Embryonic facial prominence (tissue), 1 donor: ENCODE results near the gene DENND1A.

Experiments used
- DNase-seq: peaks from one replicate; pipeline ENCODE4 v3.0.0-alpha.2; 2016; ENCODE audit errors: extremely low spot score

Gene DENND1A

DNA sequence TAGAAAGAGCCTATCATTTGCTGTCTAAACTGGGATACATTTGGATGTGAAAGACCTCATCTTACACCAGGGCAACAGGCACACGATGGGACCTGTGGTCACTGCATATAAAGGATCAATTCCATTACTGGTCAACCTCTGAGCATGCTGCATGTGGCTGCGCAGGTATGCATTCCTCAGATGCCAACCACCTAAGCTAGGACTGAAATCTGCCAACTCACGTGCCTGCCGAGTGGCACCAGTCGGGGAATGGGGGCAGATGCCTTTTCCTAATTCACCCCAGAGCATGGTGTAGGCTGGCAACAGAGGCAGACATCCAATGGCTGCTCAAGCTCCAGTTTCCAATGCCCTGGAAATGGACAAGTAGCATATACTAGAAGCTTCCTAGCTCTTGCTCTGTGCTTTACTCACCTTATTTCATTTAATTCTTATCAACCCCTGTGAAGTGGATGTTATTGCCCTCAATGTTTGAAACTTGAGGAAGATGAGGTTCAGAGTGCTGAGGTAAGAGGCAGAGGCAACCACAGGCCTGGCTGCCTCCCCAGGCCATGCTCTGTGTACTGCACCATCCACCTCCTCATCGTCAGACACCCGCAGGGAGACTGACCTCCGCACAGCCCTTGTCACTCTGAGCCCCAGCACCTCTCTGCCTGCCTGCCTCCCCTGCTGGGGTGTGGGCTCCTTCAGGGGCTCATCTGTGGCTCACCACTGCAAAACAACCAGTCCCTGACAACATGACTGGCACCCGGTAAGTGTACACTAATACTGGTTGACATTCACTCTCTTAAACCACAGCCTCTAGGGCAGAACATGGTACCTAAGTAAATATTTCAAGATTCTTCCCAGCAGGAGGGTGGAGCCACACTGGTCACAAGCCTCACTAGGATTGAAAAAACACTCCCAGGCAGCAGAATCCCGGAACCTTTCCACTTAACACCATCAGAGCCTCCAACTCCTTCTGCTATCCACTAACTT lies 345.4 kb downstream of the DENND1A start:
- DNase-seq, result no peak

DNA sequence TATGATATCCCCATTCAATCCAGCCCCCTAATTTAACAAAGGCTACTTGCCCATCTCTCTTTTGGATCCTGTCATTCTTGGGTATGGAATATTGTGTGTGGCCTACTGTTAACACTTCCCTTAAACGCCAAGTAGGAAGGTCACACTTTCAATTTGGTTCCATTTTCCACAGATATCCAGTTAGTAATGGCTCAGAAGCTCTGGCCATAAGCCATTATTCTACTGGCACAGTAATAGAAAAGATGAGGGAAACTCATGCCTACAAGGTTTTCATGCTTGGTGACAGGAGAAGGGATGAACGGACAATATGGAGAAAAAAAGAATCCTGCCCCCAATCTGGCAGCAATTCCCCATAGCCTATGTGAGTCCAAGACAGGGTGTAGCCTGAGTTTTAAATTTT lies 346.3 kb downstream of the DENND1A start:
- DNase-seq, result no peak

DNA sequence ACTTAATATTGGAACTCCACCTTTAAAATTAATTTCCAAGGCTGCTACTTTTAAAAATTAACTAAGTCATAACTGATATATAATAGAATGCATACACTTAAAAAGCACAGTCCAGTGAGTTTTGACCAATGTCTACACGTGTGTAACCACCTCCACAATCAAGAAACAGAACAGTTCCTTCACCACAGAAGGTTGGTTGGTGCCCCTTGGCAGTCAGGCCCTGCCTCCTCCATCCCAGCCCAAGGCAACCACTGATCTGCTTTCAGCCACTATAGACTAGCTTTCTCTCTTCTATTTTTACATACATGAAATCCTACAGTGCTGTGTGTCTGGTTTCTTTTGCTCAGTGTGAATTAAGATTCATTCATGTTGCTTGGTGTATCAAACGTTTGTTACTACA lies 358.7 kb downstream of the DENND1A start:
- DNase-seq, result no peak

DNA sequence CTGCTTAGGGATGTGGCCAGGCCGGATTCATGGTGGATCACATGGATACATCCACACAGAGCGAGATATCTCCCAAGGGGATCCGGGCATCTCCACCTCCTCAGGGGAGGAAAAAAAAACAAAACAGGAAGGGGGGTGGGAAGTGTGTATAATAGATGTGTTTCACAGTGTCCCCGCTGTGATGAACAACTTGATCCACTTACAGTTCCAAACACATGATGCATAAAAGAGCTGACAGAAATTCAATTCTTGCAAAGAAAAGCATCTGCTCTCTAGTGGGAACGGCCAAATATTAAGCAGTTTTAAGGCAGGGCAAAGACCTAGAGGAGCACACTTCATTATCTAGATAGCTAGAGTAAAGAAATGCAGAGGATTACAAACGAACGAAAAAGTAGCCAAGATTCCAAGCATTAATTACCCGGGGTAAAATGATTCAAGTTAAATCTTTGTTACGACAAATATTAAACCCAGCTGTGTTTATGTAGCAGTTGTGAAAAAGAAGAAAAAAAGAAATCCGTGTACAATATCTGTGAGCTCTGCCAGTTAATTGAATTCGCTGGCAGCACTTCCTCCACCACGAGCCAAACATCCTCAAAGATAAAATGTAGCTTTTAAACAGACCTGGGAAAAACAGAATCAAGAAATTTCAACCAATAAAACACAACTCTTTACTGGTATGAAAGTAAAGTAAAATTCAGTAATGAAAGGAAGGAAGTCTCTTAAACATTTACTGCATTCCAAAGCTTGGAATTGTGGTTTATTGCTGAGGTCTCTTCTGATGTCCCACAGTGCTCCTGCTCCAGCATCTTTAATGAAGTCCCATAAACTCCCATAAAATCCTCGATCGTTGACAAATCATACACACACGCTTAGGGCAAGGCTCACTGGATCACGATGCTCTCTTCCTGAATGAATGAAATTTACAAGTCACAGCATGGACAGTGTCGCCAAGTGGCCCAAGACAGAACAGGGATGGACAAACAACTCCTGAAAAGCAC lies 360.9 kb downstream of the DENND1A start:
- peak; percentile 41 for DNase-seq

DNA sequence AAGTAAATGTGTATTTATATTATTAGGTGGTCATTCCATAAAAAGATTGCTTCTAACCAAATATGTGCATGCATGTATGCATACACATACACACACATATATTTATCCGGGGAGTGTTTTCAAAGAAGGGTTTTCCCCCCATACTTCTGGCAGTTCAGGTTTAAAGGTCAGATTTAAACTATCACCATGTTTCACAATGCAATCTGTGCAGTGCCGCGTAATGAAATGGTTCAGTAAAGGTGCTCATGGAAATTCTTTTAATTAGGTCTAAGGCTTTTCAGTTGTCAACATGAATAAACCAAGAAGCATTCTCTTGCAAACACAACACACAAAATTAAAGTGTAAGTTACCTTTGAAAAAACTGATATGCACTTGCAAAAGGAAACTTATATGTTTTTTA lies 362.9 kb downstream of the DENND1A start:
- DNase-seq, result no peak

DNA sequence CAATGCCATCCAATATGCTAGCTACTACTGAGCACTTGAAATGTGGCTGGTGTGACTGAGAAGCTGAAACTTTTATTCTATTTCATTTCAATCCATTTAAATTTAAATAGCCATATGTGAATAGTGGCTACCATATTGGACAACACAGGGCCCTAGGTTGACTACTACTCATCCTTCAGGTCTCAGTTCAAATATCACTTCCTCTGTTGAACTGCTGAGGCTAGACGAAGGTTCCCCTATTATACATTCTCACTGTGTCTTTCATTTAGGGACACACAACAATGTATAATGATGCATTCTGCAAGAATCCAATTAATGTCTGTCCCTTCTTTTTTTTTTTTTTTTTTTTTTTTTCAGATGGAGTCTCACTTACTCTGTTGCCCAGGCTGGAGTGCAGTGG lies 365.3 kb downstream of the DENND1A start:
- DNase-seq, result no peak

DNA sequence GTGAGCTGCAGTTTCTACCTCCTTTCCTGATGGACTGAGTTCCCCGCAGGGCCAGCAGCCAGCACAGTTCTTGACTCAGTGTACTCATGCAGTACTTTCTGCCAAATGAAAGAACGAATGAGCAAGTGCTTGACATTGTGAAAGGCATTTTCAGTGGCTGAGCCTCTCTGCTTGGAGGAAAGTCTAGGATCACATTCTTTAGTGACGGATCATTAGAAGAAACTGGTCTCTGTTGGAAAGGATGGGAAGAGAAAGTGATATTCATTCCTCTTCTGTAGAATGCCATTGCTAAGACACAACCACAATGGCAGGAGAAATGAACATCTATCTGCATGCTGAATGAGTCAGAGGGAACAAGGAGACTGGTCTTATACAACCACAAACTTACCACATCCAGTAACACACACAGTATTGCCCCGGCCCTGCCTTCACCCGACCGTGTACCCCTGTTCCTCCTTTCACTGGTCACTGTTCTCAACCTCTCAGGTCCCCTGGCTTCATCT lies 367.0 kb downstream of the DENND1A start:
- DNase-seq, result no peak

DNA sequence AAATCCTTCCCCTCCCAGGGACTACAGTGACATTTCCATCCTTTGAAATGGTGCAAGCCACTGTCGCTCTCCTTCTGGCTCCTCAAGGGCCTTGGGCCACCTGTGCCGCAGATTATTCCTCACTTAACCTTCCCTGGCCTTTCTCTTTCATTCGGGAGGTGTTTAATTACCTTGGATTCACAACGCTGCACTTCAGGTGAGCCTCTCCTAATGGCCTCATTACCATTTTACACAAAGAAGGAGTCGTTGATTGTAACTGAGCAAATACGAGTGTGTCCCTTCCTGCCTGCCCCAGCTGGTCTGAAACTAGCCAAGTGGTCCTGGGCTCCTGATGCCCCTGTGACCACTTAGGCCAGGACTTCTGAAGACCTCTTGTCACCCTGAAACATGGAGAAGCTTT lies 368.9 kb downstream of the DENND1A start:
- DNase-seq, result no peak

DNA sequence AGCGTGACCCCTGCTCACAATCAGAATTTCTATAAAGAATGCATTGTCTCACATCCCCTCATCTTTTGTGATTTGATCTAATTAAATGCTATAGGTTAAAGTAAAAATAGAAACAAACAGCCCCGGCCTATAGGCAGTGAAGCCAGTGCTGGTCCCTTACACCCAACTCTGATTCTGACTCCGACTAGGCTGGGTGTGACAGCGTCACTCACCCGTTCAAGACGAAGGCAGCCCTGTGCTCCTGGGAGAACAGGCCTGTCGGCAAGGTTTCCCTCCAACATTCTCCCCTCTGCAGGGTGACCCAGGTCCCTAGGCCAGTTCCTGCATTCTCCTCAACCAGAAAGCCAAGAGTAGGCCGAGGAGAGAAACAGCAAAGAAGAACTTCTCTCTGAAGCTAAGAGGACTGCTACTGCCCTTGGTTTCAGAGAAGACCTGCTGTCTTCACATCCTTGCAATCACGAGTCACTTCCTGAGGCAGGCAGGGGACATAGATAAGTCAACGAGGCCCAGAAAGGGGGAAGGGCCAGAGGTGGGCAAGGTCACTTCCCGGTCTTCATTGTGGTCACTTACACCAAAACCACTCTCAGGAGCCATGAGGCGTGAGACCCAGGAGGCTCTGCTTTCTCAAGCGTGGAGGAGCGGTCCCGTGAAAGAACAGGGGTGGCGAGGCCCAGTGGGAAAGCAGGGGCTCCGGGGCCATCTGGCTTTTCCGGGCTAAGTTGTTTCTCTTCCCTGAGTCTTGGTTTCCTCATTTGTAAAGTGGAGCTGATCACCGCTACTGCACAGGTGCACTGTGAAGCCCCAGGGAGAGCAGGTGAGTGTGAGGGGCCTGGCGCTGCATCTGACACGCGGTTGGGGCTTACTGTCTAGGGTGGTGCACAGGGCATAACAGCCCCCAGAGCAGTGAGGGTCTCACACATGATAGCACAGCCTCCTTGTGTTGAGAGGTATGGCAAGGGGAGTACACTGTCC lies 373.2 kb downstream of the DENND1A start:
- no peak for DNase-seq

DNA sequence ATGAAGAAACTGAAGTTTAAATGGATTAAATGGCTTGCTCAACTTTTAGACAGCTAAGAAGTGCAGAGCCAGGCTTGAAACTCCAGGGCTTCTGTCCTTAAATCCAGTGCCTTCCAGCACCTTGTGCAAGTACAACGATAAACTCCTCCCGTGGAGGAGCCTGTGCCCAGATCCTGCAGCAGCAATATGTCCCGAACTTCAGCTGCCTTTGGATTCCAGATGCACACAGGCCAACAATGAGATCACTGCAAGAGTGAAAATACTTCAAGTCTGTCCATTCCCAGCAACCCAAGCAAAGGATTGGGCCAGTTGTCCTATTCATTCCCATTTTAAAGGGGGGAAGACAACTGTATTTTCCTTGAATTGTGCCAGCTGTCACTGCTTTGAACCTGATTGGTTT lies 374.3 kb downstream of the DENND1A start:
- DNase-seq, result no peak

DNA sequence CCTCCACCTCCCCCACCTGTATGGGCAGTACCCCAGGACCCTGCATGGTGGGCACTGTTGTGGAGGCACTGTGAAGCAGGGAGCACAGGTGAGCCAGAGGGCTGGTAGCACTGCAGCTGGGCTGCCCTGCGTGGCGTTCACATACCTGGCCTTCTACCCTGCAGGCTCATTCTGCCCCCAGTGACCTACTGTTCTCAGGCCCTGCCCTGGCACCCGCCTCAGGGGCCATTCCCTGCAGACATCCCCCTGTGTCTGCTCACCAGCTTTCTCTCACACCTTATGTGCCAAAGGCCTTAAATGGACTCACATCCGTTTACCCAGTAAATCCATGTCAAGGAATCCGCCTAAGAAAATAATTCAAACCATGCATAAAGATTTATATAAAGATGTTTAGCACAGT lies 377.4 kb downstream of the DENND1A start:
- no peak for DNase-seq

DNA sequence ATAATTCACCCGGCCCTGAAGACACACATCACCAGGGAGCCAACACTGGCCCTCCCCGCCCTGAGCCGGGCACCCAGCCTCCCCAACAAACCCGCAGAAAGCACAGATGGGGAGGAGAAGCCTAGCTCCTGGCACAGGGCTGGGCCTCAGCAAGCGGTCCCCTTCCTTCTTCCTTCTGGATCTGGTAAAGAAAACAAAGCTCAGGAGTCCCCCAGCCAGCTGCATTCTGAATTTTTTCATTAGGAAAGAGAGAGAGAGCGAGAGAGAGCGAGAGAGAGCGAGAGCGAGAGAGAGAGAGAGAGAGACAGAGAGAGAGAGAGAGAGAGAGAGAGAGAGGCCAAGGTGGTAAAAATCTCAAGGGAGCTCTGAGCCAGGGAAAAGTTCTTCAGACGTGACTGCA lies 378.2 kb downstream of the DENND1A start:
- no peak for DNase-seq

DNA sequence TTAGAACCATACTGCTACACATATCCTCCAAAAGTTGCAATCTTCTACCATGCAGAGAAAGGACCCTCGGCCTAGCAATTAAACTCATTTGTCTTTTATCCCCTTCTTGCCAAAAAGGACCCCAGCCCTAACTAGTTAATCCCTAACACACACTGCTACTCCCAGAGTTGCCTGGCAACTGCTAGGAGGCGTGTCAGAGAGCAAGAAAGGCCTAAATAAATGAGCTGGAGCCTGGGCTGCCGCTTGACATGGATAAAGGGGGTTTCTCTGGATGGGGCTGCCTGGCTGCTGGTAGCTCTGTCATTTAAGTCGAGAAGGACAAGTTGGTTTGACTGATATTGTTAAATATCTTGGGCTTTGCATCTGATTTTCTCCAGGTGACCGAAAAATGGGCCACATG lies 379.1 kb downstream of the DENND1A start:
- peak; percentile 19 for DNase-seq

DNA sequence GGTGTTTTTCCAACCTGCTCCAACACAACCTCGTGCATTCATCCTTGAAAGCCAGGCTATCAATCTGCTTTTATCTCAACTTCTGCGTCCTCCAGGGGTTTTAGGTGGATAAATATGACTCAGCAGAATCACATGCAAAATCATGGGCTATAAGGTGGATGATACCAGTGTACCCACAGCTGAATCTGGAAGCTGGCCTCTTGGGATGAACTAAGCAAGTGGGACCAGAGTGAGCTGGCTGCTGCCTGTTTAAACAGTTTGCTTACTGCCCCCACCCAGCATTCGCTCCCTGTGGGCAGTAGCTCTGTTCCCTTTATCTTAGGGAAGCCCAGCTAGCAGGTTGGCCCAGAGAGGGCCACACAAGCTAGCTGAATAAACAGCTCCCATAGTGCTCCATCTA lies 379.9 kb downstream of the DENND1A start:
- DNase-seq, result no peak

DNA sequence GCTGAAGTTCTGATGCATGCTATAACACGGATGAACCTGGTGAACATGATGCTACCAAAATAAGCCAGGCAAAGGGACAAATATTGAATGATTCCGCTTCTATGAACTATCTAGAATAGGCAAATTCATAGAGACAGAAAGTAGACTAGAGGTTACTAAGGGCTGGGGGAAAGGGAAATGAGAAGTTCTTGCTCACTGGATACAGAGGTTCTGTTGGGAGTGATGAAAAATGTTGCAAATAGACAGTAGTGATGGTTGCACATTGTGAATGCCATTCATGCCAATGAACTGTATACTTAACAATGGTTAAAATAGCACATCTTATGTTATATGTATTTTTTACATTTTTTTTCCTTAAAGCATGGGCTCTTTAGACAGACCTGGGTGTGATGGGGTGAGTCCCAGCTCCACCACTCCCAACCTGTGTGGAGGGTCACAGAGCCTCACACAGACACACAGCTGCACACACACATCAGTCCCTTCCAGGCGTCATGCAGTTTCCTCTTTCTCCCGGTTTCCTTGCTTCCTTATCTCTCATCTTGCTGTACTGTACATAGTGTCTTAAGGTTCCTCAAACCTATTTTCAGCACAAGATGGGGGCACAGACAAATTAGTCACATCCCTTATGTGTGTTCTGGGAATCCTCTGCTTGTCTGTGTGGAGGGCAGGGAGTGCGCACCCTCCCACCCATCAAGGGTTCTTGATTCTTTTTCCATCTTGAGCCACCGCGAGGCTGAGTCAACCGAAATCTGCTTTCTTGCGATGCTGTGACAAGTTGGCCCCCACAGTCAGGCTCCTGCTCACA lies 381.0 kb downstream of the DENND1A start:
- no peak for DNase-seq

DNA sequence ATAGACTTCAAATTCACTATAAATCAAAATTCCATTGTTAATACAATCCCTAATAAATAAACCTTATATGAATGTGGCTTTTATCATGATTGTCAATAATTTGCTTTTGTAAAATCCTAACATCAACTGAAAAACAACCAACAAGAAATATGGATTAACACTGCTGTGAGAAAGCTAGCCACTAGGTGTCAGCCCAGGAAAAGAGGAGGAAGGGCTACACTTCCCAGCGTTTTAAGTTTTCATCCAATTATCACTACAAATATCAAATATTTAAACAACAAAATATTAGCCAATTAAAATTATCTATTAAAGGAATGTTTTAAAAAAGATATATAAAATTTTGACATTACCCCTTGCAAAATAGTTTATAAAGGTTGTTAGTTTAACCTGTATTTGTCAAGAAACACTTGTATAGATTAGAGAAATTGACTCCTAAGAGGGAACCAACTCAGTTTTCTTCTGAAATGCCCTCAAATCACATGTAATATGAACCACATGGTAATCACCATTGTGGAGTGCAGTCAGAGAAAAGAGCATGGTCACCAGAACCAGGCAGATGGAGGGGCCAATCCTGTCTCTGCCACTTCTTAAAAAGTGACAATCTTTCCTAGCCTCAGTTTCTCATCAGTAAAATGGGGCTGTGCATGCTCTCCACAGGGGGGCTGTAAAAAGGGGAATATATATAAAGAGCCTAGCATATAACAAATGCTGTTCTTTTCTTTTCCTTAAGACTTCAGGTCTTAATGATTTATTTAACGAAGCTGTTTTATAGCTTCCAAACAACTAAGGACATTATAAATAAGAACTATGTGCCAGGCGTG lies 385.7 kb downstream of the DENND1A start:
- no peak for DNase-seq

DNA sequence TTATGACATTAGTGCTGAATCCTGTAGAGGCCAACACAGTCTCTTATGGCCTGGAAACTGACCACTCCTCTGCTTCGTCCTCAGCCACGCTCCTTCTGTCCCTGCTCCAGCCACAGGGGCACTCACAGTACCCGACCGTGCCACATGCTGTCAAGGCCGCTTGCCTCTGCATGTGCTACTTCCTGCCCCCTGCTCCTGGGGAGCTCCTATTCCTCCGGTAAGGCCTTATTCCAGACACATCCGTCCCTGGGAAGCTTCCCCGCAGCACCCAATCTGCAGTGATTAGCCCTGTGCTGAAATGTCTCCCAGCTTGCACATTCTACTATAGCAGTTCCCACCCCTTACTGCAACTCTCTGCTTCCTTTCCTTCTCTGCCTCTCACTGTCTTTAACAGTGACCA lies 386.4 kb downstream of the DENND1A start:
- no peak for DNase-seq

DNA sequence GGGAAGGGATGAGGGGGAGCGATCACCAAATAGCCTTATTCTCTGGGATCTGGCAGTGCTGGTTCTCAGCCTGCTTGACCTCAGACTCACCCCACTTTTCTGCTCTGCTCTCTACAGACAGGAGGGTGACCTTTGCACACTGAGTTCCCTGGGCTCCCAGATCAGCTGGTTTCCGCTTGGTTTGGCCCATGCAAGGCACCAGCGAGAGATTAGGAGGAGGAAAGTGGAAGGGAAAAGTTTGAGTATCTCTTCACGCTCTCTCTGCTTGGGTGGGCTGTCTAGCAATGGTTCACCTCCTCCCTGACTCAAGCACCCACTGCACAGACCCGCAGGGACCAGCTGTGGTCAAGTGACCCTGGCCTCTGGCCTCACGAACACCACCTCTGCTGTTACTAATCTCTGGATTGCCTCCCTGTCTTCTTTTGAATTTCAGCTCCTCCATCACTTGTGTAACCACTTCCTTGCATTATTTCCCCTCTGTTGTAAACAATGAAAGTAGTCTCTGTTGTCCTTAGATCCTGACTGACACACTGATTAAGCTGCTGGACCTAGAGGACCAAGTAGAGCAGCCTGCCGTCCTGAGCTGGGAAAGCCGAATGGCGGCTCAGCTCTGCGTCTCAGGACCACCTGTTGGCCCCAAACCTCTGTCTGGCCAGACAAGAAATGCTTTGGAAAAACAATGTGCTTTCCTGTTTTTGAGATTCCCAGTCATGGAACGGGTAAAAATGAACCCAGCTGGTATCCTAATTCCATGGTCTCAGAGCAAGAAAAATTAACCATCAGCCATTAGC lies 387.3 kb downstream of the DENND1A start:
- no peak for DNase-seq

DNA sequence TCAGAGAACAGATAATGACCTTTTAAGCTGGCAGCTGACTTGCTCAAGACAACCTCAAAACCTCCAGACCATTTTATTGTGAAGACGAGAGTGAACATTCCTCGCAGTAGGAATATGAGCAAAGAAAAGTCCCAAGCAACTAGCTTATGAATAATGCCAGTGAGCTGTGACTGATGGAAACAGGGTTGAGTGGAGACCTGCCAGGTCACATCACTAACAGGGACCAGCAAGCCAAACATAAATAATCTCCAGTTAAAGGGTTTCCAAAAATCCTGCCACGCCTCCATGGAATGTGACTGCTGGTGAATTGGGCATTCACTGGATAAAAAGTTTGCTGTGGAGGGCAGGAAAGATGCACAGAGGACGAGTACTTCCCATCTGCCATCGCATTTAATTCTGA lies 388.5 kb downstream of the DENND1A start:
- DNase-seq, result no peak
